Osteocyte (in vitro differentiated cells): ENCODE results near the gene SLC4A2. TPM values are rescaled to one million over a fixed set of nuclear protein-coding genes. Genes with fewer than 3 reads are reported as not detected.
A peak's percentile ranks its signal among the peaks of the same experiment; 100 is the strongest.

Source experiments
- DNase-seq: peaks from one replicate; pipeline ENCODE4 v3.0.0; 2021; ENCODE audit warnings: mixed read lengths; ENCODE audit not compliant: unreplicated experiment; ENCODE audit errors: extremely low spot score
- H3K27ac Mint-ChIP-seq: one replicate; pipeline ENCODE4 v1.8.0; 2021; ENCODE audit warnings: mild to moderate bottlenecking, mixed read lengths; ENCODE audit not compliant: unreplicated experiment
- H3K27me3 Mint-ChIP-seq: one replicate; pipeline ENCODE4 v1.8.0; 2021; ENCODE audit warnings: mixed read lengths; ENCODE audit not compliant: unreplicated experiment
- H3K36me3 Mint-ChIP-seq: one replicate; pipeline ENCODE4 v1.8.0; 2021; ENCODE audit warnings: mixed read lengths; ENCODE audit not compliant: unreplicated experiment
- H3K4me1 Mint-ChIP-seq: one replicate; pipeline ENCODE4 v1.8.0; 2021; ENCODE audit warnings: mixed read lengths; ENCODE audit not compliant: unreplicated experiment
- H3K4me3 Mint-ChIP-seq: one replicate; pipeline ENCODE4 v1.8.0; 2021; ENCODE audit warnings: mild to moderate bottlenecking, moderate library complexity, mixed read lengths; ENCODE audit not compliant: unreplicated experiment
- H3K9me3 Mint-ChIP-seq: one replicate; pipeline ENCODE4 v1.8.0; 2021; ENCODE audit warnings: mixed read lengths; ENCODE audit not compliant: unreplicated experiment
- total RNA-seq: library from RNA; stranded (reverse); gene quantifications from 2 replicates; pipeline ENCODE4 v1.2.1, GENCODE V29; 2021
- TF ChIP-seq, protein P1 (sequence below): fragments of 200-600 bp; sonication (generic); IDR thresholded peaks from 2 replicates; pipeline ENCODE4 v1.5.0; 2021; ENCODE audit warnings: antibody characterized with exemption, mild to moderate bottlenecking, moderate library complexity

Gene SLC4A2
- total RNA-seq, 1 donor from 2014 or later = 289 TPM

DNA sequence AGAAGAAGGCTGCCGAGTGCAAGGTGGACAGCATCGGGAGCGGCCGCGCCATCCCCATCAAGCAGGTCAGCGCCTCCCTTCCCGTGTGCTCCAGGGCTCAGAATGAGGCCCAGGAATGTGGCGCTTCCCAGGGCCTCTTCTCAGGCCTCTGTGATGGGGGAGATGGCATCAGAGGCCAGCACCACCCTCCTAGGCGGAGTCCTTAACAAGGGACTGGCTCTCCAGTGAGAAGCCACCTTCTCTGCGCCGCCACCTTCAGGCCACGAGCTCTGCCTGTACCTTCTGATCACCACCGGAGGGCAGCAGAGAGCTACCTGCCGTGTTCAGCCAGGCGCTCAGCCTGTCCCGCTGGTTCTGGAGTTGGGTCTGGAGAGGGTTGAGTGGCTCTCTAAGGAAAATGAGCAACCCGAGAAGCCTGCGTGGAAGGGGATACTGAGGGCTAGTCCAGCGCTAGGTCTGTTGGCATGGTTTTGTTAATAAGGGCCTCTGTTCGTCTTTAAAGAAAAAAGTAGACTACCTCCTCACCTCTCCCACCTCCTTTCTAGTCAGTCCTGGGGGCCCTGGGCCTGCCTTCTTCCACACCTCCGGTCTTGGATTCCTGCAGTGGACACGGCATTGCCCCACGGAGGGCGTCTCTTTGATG lies 64.6 kb downstream of the SLC4A2 start:
- Mint-ChIP-seq H3K4me1 (peaks cover 6% of the 10 kb centered on the region), H3K4me3 (no peak overlapping the region), H3K27me3 (no peaks in the 10 kb centered on the region), H3K27ac (no peak overlapping the region), H3K36me3 (peaks cover 53% of the 10 kb centered on the region), H3K9me3 (no peaks in the 10 kb centered on the region)
- DNase-seq = peak; percentile 93
- TF ChIP-seq, protein P1, sequence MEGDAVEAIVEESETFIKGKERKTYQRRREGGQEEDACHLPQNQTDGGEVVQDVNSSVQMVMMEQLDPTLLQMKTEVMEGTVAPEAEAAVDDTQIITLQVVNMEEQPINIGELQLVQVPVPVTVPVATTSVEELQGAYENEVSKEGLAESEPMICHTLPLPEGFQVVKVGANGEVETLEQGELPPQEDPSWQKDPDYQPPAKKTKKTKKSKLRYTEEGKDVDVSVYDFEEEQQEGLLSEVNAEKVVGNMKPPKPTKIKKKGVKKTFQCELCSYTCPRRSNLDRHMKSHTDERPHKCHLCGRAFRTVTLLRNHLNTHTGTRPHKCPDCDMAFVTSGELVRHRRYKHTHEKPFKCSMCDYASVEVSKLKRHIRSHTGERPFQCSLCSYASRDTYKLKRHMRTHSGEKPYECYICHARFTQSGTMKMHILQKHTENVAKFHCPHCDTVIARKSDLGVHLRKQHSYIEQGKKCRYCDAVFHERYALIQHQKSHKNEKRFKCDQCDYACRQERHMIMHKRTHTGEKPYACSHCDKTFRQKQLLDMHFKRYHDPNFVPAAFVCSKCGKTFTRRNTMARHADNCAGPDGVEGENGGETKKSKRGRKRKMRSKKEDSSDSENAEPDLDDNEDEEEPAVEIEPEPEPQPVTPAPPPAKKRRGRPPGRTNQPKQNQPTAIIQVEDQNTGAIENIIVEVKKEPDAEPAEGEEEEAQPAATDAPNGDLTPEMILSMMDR = peak; percentile 97

DNA sequence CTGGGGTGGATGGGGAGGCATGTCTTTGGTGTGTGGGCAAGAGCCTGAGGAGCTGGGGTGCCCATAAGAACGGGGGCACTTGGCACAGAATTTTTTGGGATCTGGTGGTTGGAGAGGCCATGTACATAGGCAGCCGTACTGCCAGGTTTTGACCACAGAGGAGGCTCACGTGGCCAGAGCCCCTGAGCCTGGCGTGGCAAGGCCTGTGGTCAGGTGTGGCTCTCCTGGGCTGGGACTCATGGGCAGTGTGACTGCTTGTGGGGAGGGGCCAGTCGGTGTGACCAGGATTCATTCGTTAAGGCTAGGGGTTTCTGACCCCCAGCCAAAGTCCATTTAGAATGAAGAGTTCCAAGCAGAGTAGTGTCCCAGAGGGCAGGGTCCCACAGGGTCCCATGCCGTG lies 65.1 kb downstream of the SLC4A2 start:
- no peaks in the 10 kb centered on the region for H3K27me3 Mint-ChIP-seq

DNA sequence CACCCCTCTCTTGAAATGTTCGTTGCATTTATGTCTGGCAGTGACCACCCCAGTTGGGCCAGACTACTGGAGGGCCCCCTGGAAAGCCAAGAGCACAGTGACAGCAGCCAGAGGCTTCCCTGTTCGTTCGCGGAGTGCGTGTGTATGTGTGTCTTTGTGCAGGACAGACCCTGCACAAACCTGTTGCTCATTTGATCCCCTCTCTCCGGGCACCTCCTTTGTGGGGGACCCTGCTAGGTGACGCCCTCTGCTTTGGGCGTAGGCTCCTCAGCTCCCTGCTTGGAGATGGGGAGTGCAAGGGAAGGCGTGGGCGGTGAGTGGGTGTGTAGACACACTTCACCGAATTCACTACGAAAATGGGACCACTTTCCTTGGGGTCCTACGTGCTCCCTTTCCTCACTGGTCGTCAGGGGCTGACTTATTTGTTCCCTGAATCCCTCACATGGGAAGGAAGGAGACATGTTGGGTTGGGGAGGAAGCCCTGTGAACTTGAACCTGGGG lies 65.6 kb downstream of the SLC4A2 start:
- Mint-ChIP-seq H3K27me3 (no peaks in the 10 kb centered on the region), H3K27ac (no peak overlapping the region), H3K4me1 (peaks cover 6% of the 10 kb centered on the region), H3K36me3 (peaks cover 45% of the 10 kb centered on the region), H3K4me3 (no peak overlapping the region), H3K9me3 (no peaks in the 10 kb centered on the region)
- TF ChIP-seq, protein P1 = no peak
- DNase-seq = no peak

More for the DNA sequence above, 65.1 kb downstream of the SLC4A2 start:
- no peak overlapping the region for H3K4me3 Mint-ChIP-seq
- no peak overlapping the region for H3K27ac Mint-ChIP-seq
- H3K9me3 Mint-ChIP-seq = no peaks in the 10 kb centered on the region
- no peak for DNase-seq
- H3K4me1 Mint-ChIP-seq = peaks cover 6% of the 10 kb centered on the region
- H3K36me3 Mint-ChIP-seq = peaks cover 50% of the 10 kb centered on the region
- TF ChIP-seq, protein P1 = no peak

GRCh38 chr7:151125470-151125845 lies 66.1 kb downstream of the SLC4A2 start:
- Mint-ChIP-seq H3K4me3 (peak overlapping the region; percentile 62), H3K27me3 (no peaks in the 10 kb centered on the region), H3K9me3 (no peaks in the 10 kb centered on the region), H3K36me3 (peaks cover 45% of the 10 kb centered on the region), H3K4me1 (peaks cover 6% of the 10 kb centered on the region), H3K27ac (no peak overlapping the region)
- TF ChIP-seq, protein P1 = no peak
- DNase-seq = no peak

DNA sequence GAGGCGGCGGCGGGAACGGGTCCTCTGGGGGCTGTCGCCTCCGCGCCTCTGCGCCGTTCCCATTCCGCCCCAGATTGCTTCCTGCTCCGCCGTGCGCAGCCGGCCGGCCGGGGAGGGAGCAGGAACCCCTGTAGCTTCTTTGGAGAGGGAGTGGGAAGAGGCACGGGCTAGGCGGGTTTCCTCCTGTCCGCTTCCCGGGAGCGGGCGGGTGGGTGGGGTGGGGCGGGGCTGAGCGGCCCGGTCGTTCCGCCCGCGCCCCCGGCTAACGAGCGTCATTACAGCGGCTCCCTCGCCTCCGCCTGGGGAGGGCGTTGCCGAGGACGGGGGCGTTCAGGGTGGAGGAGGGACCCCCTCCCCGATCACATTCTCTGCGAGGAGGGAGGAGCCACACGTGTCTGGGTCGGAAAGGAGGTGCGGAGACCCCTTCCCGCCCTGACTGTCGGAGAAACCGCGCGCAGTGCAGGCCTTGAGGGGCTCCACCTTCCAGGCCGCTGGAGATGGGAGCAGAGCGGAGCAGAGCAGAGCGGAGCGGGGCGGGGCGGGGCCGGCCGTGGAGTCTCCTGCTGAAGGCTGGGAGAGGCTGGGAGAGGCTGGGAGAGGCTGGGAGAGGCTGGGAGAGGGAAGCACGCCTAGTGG lies 66.6 kb downstream of the SLC4A2 start:
- DNase-seq = no peak
- Mint-ChIP-seq H3K4me1 (peaks cover 6% of the 10 kb centered on the region), H3K27me3 (no peaks in the 10 kb centered on the region), H3K36me3 (peaks cover 43% of the 10 kb centered on the region), H3K9me3 (no peaks in the 10 kb centered on the region), H3K4me3 (peak overlapping the region; percentile 62), H3K27ac (peak overlapping the region; percentile 54)
- TF ChIP-seq, protein P1 = no peak
